Brain microvascular endothelial cell (primary cell): ENCODE results near the gene TMEM156.

Experiments used
- DNase-seq: peaks from one replicate; pipeline ENCODE4 v3.0.0-alpha.2; 2020
- H3K27ac ChIP-seq: fragments of 250-450 bp; sonication (Bioruptor Pico); 2 replicates; pipeline ENCODE4 v1.5.1; 2020; ENCODE audit warnings: mild to moderate bottlenecking, moderate library complexity
- H3K27me3 ChIP-seq: fragments of 250-450 bp; sonication (Bioruptor Pico); replicated peaks from 2 replicates; pipeline ENCODE4 v1.5.1; 2020; ENCODE audit warnings: mild to moderate bottlenecking
- H3K36me3 ChIP-seq: fragments of 250-450 bp; sonication (Bioruptor Pico); replicated peaks from 2 replicates; pipeline ENCODE4 v1.5.1; 2020; ENCODE audit warnings: mild to moderate bottlenecking
- H3K4me3 ChIP-seq: 2 replicates; pipeline ENCODE4 v1.5.1; 2011; ENCODE audit warnings: low read depth, mild to moderate bottlenecking, control low read depth, low read length, moderate library complexity
- CTCF ChIP-seq: IDR thresholded peaks from 2 replicates; pipeline ENCODE4 v1.5.1; 2011; ENCODE audit warnings: low read depth, mild to moderate bottlenecking, moderate library complexity, low read length, control low read depth, inconsistent platforms; ENCODE audit errors: missing control alignments
- in situ Hi-C: cut with HindIII; loops from 2 replicates; pipeline ENCODE4 v1.10.0; 2017; ENCODE audit warnings: low sequenced_read_pairs, low pct_ligation_motif_present

TMEM156 gene

GRCh38 chr4:38985410-38986100, 46.7 kb downstream of the TMEM156 start:
- H3K4me3 ChIP-seq = no peak overlapping the region
- H3K27me3 ChIP-seq = no peaks in the 10 kb centered on the region
- no peak for TF ChIP-seq CTCF
- in situ Hi-C loops = no loop called here
- no peak overlapping the region for H3K27ac ChIP-seq
- DNase-seq = no peak
- H3K36me3 ChIP-seq = peaks cover 16% of the 10 kb centered on the region

- no peak overlapping the region for H3K27ac ChIP-seq
- H3K27me3 ChIP-seq = no peaks in the 10 kb centered on the region
- H3K36me3 ChIP-seq = peaks cover 20% of the 10 kb centered on the region
- no peak for DNase-seq
- TF ChIP-seq CTCF = no peak
- H3K4me3 ChIP-seq = no peak overlapping the region
- in situ Hi-C loops = no loop called here
These were observed 48.2 kb downstream of the TMEM156 start for GRCh38 chr4:38983787-38984598.

- no peak for DNase-seq
- TF ChIP-seq CTCF = no peak
- no peaks in the 10 kb centered on the region for H3K27me3 ChIP-seq
- H3K4me3 ChIP-seq = no peak overlapping the region
- in situ Hi-C loops = no loop called here
- no peak overlapping the region for H3K27ac ChIP-seq
- peaks cover 20% of the 10 kb centered on the region for H3K36me3 ChIP-seq
These were observed 48.9 kb downstream of the TMEM156 start for GRCh38 chr4:38983291-38983690.

- TF ChIP-seq CTCF = no peak
- in situ Hi-C loops = no loop called here
- Histone ChIP-seq H3K27ac (no peak overlapping the region), H3K36me3 (peaks cover 16% of the 10 kb centered on the region), H3K27me3 (no peaks in the 10 kb centered on the region), H3K4me3 (no peak overlapping the region)
- no peak for DNase-seq
These were observed 49.7 kb downstream of the TMEM156 start for GRCh38 chr4:38982361-38983095.

GRCh38 chr4:38980903-38981676, 51.1 kb downstream of the TMEM156 start:
- H3K27ac ChIP-seq = peak overlapping the region; percentile 82
- no peak overlapping the region for H3K4me3 ChIP-seq
- no peaks in the 10 kb centered on the region for H3K27me3 ChIP-seq
- no peak for TF ChIP-seq CTCF
- peak; percentile 61 for DNase-seq
- H3K36me3 ChIP-seq = peaks cover 14% of the 10 kb centered on the region
- in situ Hi-C loops = no loop called here
